GM18502 (cell line): ENCODE measurements around the gene NBEA.

ENCODE experiments used
- ATAC-seq: cut with Tn5 transposase; IDR thresholded peaks from one replicate; pipeline ENCODE4 v1.9.1; 2021; ENCODE audit warnings: mild to moderate bottlenecking; ENCODE audit not compliant: unreplicated experiment, poor library complexity

The NBEA gene

GRCh38 chr13:35470671-35471661 lies 528.9 kb downstream of the NBEA start:
- no peak for ATAC-seq

DNA sequence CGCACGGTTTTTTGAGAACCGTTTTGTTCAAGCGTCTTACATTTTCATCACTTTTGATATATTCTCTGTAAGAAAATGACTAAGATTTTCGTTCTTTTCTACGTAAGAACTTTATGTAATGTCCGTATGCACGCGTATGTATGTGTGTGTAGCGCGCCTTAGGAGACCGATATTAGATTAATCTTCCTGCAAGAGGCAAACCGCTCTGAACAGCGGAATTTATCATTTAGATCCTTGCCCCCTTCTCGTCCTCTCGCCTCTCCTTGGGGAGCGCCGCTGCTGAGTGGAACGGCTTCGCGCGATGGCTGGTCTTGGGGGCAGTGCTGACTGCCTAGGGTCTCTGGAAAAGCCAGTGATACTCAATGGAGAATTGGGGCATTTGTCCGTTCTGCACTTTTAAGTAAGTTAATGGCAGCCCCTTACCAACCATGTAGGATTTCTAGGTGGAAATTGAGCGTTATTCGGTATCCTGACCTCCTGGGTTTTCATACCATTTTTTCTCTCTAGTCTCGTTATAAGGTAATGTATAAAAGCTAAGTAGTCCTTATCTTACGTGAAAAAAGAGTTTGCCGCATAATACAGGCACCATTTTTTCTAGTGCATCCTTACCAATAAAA lies 529.7 kb downstream of the NBEA start:
- ATAC-seq: no peak

DNA sequence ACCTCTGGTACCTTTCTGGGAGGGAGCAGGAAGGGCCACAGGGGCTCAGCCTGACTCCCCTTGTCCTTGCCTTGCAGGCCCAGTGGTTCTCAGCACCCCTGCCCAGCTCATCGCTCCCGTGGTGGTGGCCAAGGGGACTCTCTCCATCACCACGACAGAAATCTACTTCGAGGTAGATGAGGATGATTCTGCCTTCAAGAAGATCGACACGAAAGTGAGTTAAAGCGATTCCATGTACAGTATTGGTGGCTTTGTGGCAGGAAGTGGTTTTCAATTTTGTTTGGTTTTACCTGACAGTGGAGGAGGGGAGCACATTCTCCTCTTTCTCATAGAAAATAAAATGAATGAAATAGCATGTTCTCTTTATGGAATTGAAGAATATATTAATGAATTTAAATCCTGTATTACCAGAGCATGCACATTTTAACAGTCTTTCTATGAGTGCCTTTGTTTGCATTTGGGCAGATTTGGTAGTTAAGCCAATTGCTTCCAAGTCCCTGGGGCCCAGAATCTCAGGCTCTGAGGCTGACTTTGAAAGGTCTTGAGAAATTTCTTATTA lies 530.3 kb downstream of the NBEA start:
- no peak for ATAC-seq

- no peak for ATAC-seq
These were observed 531.2 kb downstream of the NBEA start for GRCh38 chr13:35473206-35473775.

DNA sequence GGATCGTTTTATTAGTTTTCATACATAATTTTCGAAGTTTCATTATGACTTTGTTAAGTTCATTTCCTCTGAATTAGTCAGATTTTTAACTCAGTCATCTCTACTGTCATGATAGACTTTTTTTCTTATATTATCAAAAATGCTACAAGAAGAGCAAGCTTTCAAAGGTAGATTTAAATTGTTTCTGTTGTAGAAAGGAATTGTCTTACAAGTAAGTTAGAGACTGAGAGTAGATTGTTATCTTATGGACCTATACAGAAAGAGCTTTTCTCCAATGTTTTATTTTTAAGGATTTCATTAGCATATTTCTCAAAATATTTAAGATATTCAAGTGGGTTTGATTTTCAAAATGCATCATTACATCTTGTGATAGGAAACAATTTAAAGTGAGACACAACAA lies 531.7 kb downstream of the NBEA start:
- ATAC-seq: no peak

DNA sequence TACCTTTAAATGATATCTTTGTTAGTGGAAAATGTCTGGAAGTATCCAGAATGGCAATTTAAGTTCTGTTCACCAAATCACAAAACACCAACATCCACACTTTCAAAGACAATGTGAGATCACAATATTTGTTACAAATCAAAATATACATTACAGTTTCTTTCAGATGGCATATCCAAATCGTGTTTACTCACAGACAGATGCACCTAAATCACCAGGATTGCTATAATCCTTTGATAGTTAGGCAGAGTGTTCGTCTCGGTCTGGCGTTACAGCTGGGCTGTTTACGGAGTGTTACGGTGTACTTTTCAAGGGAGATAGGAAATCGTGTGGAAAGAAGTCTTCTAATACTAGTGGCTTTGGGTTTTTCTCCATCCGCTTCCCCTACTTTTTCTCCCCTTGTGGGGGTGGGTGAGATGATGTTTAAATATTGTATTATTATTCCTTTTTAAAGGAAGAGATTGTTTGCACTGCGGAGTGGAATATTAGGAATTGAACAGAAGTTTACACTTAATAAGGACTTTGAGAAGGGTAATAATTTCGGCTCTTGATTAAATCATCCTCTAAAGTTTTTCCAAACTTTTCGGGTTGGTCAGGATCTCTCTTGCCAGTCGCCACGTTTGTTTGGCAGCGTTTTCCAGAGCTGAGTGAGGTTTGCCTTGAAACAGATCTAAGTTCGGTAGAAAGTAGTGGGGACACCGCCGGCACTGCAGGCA lies 532.6 kb downstream of the NBEA start:
- no peak for ATAC-seq

DNA sequence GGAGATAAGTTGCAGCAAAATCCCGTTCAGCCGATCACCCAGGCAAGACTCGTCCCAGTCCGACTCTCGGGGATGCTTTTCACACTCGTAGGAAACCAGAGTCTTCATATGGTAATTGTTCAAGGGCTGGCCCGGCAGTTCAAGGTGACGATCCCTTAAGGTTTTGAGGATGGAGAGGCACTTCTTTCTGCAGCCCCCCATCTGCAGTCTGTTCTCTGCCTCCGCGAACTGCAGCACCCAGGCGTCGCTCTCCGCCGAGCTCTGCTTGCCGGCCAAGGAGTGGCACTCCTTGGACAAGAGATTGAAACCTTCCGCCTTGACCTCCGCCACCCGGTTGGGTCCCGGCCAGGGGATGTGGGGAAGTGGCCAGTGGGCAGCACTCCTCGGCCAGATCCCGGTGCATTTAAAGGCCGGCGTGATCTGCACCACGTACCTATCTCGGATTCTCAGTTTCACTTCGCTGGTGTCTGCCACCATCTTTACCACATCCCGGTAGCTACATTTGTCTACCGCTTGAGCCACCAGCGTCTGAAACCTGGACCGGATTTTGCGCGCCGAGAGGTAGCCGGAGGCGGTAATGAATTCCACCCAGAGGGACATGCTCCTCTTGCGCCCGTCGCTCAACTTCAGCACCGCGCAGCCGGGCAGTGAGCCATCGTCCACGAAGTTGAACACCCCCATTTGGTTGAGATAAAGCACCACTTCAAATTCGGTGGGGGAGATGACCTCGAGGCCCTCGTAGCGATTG lies 533.3 kb downstream of the NBEA start:
- ATAC-seq: no peak

DNA sequence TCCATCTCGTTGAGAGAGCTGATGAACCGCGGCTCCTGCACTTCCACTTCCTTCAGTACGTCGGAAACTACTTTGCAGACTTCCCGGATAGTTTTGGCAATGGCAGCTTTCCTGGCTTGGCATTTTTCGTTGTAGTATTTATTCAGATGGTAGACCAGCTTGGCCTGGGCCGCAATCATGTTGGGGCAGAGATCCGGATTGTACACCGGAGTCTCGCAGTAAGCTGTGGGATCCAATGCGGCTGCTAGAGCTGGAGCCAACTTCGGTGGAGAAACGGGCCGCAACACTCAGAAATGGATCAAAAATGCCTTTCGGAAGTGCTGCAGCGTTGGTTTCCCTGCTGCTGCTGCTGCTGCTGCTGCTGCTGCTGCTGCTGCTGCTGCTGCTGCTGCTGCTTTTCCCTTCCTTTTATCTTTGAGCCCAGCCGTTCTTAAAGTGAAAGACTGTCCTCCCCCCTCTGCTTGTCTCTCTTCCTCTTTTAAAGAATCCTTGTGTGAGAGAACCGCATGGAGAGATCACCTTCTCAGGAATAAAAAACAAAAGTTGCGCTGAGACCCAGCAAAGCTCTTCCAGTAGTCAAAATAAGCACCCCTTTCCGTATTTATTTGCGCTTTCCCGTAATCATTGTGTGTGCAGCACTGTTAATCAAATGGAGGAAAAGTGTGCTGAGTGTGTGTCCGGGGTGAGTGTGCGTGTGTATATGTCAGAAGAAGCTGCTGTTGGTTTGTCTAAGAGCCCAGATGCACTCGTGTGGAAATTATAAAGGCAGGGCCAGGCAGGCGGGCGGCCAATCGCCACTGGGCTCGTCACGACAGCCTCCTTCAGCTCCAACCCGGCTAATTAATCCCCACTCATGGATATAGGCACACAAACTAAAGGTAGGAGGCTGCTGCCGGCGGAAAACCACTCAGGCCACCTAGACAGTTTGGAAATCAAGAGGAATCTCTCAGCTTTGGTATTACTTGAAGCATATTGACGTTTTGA lies 534.2 kb downstream of the NBEA start, which contains the start of gene MAB21L1:
Gene MAB21L1, minus strand, starts transcription at position 730 of the 984 bp plus-strand sequence. Its CDS starts 551 bp downstream, at position 179.
- no peak for ATAC-seq

- ATAC-seq: no peak
These were observed 535.4 kb downstream of the NBEA start for GRCh38 chr13:35477386-35477946.

GRCh38 chr13:35478271-35479037 lies 536.4 kb downstream of the NBEA start:
- no peak for ATAC-seq

- ATAC-seq: no peak
These were observed 537.0 kb downstream of the NBEA start for GRCh38 chr13:35479038-35479492.

DNA sequence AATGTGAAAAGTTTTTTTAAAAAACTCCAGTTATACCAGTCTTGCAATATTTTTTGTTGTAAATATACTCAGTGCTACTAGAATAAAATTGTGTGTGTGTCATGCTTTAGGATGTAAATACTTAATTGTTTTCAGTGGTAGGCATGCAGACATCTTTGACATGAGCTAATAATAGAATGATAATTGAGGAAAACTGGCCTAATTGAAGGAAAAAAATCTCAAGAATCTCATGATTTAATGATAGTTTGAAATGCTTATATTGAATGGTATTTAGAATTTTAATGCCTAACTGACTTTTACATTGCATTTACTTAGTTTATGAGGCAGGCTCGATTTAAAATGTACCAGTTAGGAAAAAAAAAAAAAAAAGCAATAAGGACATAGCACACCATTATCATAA lies 537.6 kb downstream of the NBEA start:
- ATAC-seq: no peak

DNA sequence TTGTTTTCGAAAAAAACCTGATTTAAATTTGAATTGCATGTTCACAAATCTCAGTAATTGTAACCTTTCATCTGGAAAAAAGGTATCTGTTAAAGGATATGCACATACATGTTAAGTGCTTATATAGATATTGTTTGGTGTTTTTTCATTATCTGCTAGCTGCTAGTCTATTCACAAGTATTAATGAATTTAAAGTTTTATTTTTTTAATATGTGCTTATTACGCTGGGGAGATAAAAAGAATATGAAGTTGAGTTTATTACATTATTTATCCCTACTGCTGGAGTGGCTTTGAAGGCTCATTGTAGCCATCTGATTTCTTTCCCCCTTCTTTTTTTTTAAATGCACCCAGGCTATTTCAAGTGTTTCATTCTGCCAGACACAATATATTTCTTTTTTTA lies 538.3 kb downstream of the NBEA start:
- ATAC-seq: no peak

GRCh38 chr13:35481777-35482176 lies 539.7 kb downstream of the NBEA start:
- ATAC-seq: no peak

DNA sequence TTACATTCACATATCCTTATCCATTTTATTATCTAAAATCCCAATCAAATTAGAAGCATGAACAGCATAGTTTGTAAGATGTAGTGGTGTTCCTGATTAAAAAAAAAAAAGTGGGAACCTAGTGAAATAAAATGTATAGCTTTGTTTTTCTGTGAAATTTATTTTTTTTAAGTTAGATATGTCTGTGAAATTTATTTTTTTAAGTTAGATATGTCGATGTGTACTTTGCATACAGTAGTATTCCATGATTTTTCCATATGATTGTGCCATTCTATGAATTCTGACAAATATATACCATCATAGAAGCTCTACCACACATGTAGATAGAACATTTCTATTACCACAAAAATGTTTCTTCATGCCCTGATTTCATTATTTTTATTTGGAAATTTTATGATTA lies 540.5 kb downstream of the NBEA start:
- ATAC-seq: no peak

GRCh38 chr13:35483761-35484160 lies 541.7 kb downstream of the NBEA start:
- no peak for ATAC-seq

DNA sequence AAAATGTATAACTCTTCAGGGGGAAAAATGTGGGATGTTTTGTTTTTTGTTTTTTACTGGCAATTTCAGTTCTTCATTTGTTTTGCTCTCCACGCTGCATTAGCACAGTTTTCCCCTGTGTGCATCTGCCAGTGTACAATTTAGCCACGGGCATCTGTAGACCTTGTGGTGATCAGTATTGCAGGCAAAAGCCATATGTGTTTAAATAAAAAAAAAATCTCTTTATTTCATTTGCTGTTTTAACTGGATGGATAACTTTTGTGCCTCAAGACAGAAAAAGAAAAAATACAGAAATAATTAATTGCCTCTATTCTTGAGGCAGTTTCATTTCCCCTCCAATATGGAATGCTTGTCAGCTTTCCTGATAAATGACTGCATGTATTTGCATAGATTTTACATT lies 542.3 kb downstream of the NBEA start:
- ATAC-seq: no peak
